GM21528 (cell line): ENCODE measurements around the gene EGF.

Experiments
- ATAC-seq: cut with Tn5 transposase; IDR thresholded peaks from one replicate; pipeline ENCODE4 v1.9.1; 2021; ENCODE audit warnings: mild to moderate bottlenecking, moderate library complexity; ENCODE audit not compliant: unreplicated experiment, low FRiP score

Gene EGF

GRCh38 chr4:109953556-109953955 lies 40.9 kb downstream of the EGF start:
- no peak for ATAC-seq

- ATAC-seq, result no peak
Observed at GRCh38 chr4:109955146-109955545, 42.5 kb downstream of the EGF start.

- ATAC-seq, result no peak
Observed at GRCh38 chr4:109957227-109957626, 44.5 kb downstream of the EGF start.

- no peak for ATAC-seq
Observed at GRCh38 chr4:109959195-109959594, 46.5 kb downstream of the EGF start.

- no peak for ATAC-seq
Observed at GRCh38 chr4:109962401-109962800, 49.7 kb downstream of the EGF start.

GRCh38 chr4:109966891-109967481 lies 54.3 kb downstream of the EGF start:
- no peak for ATAC-seq

GRCh38 chr4:109967798-109968520 lies 55.3 kb downstream of the EGF start:
- no peak for ATAC-seq

GRCh38 chr4:109969087-109969486 lies 56.4 kb downstream of the EGF start:
- no peak for ATAC-seq

GRCh38 chr4:109969919-109970318 lies 57.2 kb downstream of the EGF start:
- no peak for ATAC-seq

GRCh38 chr4:109972786-109973528 lies 60.3 kb downstream of the EGF start:
- no peak for ATAC-seq

- ATAC-seq, result no peak
Observed at GRCh38 chr4:109973529-109973905, 60.8 kb downstream of the EGF start.

GRCh38 chr4:109976189-109976588 lies 63.5 kb downstream of the EGF start:
- no peak for ATAC-seq

- no peak for ATAC-seq
Observed at GRCh38 chr4:109977854-109978501, 65.3 kb downstream of the EGF start.

- no peak for ATAC-seq
Observed at GRCh38 chr4:109978704-109979454, 66.2 kb downstream of the EGF start.

GRCh38 chr4:109979920-109980717 lies 67.4 kb downstream of the EGF start:
- no peak for ATAC-seq

- no peak for ATAC-seq
Observed at GRCh38 chr4:109981936-109982335, 69.3 kb downstream of the EGF start.

GRCh38 chr4:109982521-109982920 lies 69.8 kb downstream of the EGF start:
- no peak for ATAC-seq

GRCh38 chr4:109985993-109986974 lies 73.6 kb downstream of the EGF start:
- no peak for ATAC-seq

GRCh38 chr4:109989044-109989443 lies 76.4 kb downstream of the EGF start:
- no peak for ATAC-seq
